H9 (cell line): Measurements from ENCODE around the gene CYP27C1. TPM values are rescaled to one million over a fixed set of nuclear protein-coding genes. Genes with fewer than 3 reads are reported as not detected.
A peak's percentile ranks its signal among the peaks of the same experiment; 100 is the strongest.

Experiments used
- DNase-seq: peaks from one replicate; pipeline ENCODE4 v3.0.0-alpha.2; 2017
- H2AFZ ChIP-seq: one replicate; pipeline ENCODE4 v1.6.1; 2013; ENCODE audit warnings: mild to moderate bottlenecking, low read length, control low read depth, moderate library complexity
- H2AK5ac ChIP-seq: 2 replicates; pipeline ENCODE4 v1.6.1; 2013; ENCODE audit warnings: low read length, control low read depth, mixed read lengths; ENCODE audit not compliant: insufficient read length
- H2BK120ac ChIP-seq: one replicate; pipeline ENCODE4 v1.6.1; 2013; ENCODE audit warnings: low read depth, mild to moderate bottlenecking, low read length, control low read depth, inconsistent platforms; ENCODE audit not compliant: poor library complexity, severe bottlenecking
- H2BK12ac ChIP-seq: 2 replicates; pipeline ENCODE4 v1.6.1; 2013; ENCODE audit warnings: low read length, control low read depth, mixed read lengths, low read depth; ENCODE audit not compliant: insufficient read length
- H2BK15ac ChIP-seq: 2 replicates; pipeline ENCODE4 v1.6.1; 2013; ENCODE audit warnings: low read depth, low read length, control low read depth
- H2BK20ac ChIP-seq: one replicate; pipeline ENCODE4 v1.6.1; 2013; ENCODE audit warnings: low read depth, mild to moderate bottlenecking, low read length, control low read depth, inconsistent platforms; ENCODE audit not compliant: poor library complexity, severe bottlenecking
- H2BK5ac ChIP-seq: 2 replicates; pipeline ENCODE4 v1.6.1; 2013; ENCODE audit warnings: low read length, control low read depth, mixed read lengths; ENCODE audit not compliant: insufficient read length
- H3K14ac ChIP-seq: 2 replicates; pipeline ENCODE4 v1.6.1; 2013; ENCODE audit warnings: low read length, control low read depth; ENCODE audit not compliant: insufficient read depth
- H3K18ac ChIP-seq: 2 replicates; pipeline ENCODE4 v1.6.1; 2013; ENCODE audit warnings: low read depth, mild to moderate bottlenecking, mixed read lengths, low read length, control low read depth; ENCODE audit not compliant: insufficient read length
- H3K23ac ChIP-seq: 2 replicates; pipeline ENCODE4 v1.6.1; 2013; ENCODE audit warnings: low read length, control low read depth, mixed read lengths, low read depth; ENCODE audit not compliant: insufficient read length
- H3K23me2 ChIP-seq: 2 replicates; pipeline ENCODE4 v1.6.1; 2013; ENCODE audit warnings: low read depth, mild to moderate bottlenecking, mixed read lengths, low read length, control low read depth; ENCODE audit not compliant: insufficient read length, poor library complexity, severe bottlenecking
- H3K27ac ChIP-seq: 2 replicates; pipeline ENCODE4 v1.5.1; 2013; ENCODE audit warnings: low read length, control low read depth, mixed read lengths, low read depth; ENCODE audit not compliant: insufficient read length
- H3K27me3 ChIP-seq: 2 replicates; pipeline ENCODE4 v1.6.1; 2013; ENCODE audit warnings: low read length, control low read depth, inconsistent platforms; ENCODE audit not compliant: insufficient read depth
- H3K4ac ChIP-seq: 2 replicates; pipeline ENCODE4 v1.6.1; 2013; ENCODE audit warnings: low read depth, mild to moderate bottlenecking, control low read depth, inconsistent platforms, low read length, moderate library complexity
- H3K4me1 ChIP-seq: 2 replicates; pipeline ENCODE4 v1.6.1; 2013; ENCODE audit warnings: low read length, control low read depth, inconsistent platforms; ENCODE audit not compliant: insufficient read depth
- H3K4me2 ChIP-seq: 2 replicates; pipeline ENCODE4 v1.6.1; 2013; ENCODE audit warnings: low read length, control low read depth, mixed read lengths; ENCODE audit not compliant: insufficient read length, insufficient read depth
- H3K56ac ChIP-seq: 2 replicates; pipeline ENCODE4 v1.6.1; 2013; ENCODE audit warnings: low read depth, mild to moderate bottlenecking, mixed read lengths, low read length, control low read depth; ENCODE audit not compliant: insufficient read length
- H3K79me1 ChIP-seq: 2 replicates; pipeline ENCODE4 v1.6.1; 2013; ENCODE audit warnings: low read depth, mild to moderate bottlenecking, moderate library complexity, low read length, control low read depth, inconsistent platforms; ENCODE audit not compliant: insufficient read depth, poor library complexity, severe bottlenecking
- H3K79me2 ChIP-seq: 2 replicates; pipeline ENCODE4 v1.6.1; 2013; ENCODE audit warnings: low read length, control low read depth, inconsistent platforms; ENCODE audit not compliant: insufficient read depth
- H3K9ac ChIP-seq: 2 replicates; pipeline ENCODE4 v1.6.1; 2013; ENCODE audit warnings: low read length, control low read depth, mixed read lengths; ENCODE audit not compliant: insufficient read length; ENCODE audit errors: extremely low read depth
- H3K9me3 ChIP-seq: one replicate; pipeline ENCODE4 v1.6.1; 2013; ENCODE audit warnings: low read depth, low read length, inconsistent platforms; ENCODE audit not compliant: control insufficient read depth
- H3T11ph ChIP-seq: one replicate; pipeline ENCODE4 v1.6.1; 2013; ENCODE audit warnings: mild to moderate bottlenecking, low read length, control low read depth, inconsistent platforms
- H4K20me1 ChIP-seq: one replicate; pipeline ENCODE4 v1.6.1; 2013; ENCODE audit not compliant: control insufficient read depth, insufficient read length, insufficient read depth
- H4K5ac ChIP-seq: 2 replicates; pipeline ENCODE4 v1.6.1; 2013; ENCODE audit warnings: low read depth, mild to moderate bottlenecking, mixed read lengths, low read length, control low read depth; ENCODE audit not compliant: insufficient read length
- H4K8ac ChIP-seq: replicated peaks from 2 replicates; pipeline ENCODE4 v1.6.1; 2013; ENCODE audit warnings: low read length, control low read depth, mixed read lengths, low read depth; ENCODE audit not compliant: insufficient read length
- H4K91ac ChIP-seq: 2 replicates; pipeline ENCODE4 v1.6.1; 2013; ENCODE audit warnings: low read depth, mild to moderate bottlenecking, moderate library complexity, mixed read lengths, low read length, control low read depth; ENCODE audit not compliant: insufficient read length
- H3K27ac Mint-ChIP-seq, 3 experiments: 2 replicates in 2 of 3; 3 replicates in 1 of 3; pipeline ENCODE4 v1.8.0; 2020 to 2021; ENCODE audit warnings: mixed read lengths in 3 of 3, mild to moderate bottlenecking in 1 of 3, moderate library complexity in 1 of 3
- H3K27me3 Mint-ChIP-seq: 2 replicates; pipeline ENCODE4 v1.8.0; 2021; ENCODE audit warnings: low read depth, mild to moderate bottlenecking, moderate library complexity, mixed read lengths
- H3K36me3 Mint-ChIP-seq, 3 experiments: 2 replicates in 2 of 3; 3 replicates in 1 of 3; pipeline ENCODE4 v1.8.0; 2020 to 2021; ENCODE audit warnings: low read depth in 3 of 3, mixed read lengths in 3 of 3; ENCODE audit not compliant: insufficient read depth in 1 of 3
- H3K4me1 Mint-ChIP-seq, 2 experiments: 2 replicates each; pipeline ENCODE4 v1.8.0; 2020; ENCODE audit warnings: mixed read lengths in 2 of 2
- H3K4me3 Mint-ChIP-seq, 2 experiments: 2 replicates in 1 of 2; 3 replicates in 1 of 2; pipeline ENCODE4 v1.8.0; 2020 to 2021; ENCODE audit warnings: mild to moderate bottlenecking in 2 of 2, mixed read lengths in 2 of 2, moderate library complexity in 1 of 2
- H3K9me3 Mint-ChIP-seq, 2 experiments: 2 replicates in 1 of 2; 3 replicates in 1 of 2; pipeline ENCODE4 v1.8.0; 2020; ENCODE audit warnings: mild to moderate bottlenecking in 2 of 2, mixed read lengths in 2 of 2, moderate library complexity in 1 of 2
- WGBS: extraction: QIAGEN DNeasy Blood & Tissue Kit; methylation state at CpG from one replicate; pipeline ENCODE4 v1.1.7; 2013; ENCODE audit warnings: missing lambda C conversion rate, low lambda C conversion rate, mixed read lengths; ENCODE audit not compliant: insufficient read length; ENCODE audit errors: extremely low coverage; 5-methylcytosine and 5-hydroxymethylcytosine counted together
- total RNA-seq: library from RNA; stranded (reverse); gene quantifications from 2 replicates; pipeline ENCODE4 v1.2.1, GENCODE V29; 2021
- TF ChIP-seq, protein P1 (sequence below): fragments of 200-600 bp; sonication (generic); conservative IDR thresholded peaks from 3 replicates; pipeline ENCODE4 v1.8.0; 2021; ENCODE audit warnings: antibody characterized with exemption, mild to moderate bottlenecking

CYP27C1 gene
- total RNA-seq, 1 experiment from 2014 or later: 2.3 TPM

DNA sequence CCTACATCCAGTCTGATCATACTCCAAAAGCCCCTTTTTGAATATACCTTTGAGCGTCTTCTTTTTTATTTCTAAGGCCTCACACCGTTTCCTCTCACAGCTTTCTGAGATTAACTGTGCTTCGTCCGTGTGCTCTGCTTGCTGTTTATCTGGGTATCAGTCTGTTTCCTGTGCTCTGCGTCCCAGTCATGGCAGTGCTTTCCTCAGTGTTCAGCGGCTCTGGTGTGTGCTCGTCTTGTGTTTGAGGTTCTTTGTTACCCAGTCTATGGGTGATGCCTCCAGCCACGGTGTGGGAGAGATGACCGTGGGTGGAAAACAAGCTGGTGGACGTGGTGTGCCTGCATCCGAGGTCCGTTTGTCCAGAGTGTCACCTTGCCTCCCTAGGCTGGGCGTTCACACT lies 79.6 kb downstream of the CYP27C1 start:
- no peaks in the 10 kb centered on the region for H3K36me3 Mint-ChIP-seq
- peaks cover 3% of the 10 kb centered on the region in 2 experiments; a peak in 3 of 5 replicates for H3K9me3 Mint-ChIP-seq
- H3T11ph ChIP-seq: no peak overlapping the region
- no peak overlapping the region for H2BK20ac ChIP-seq
- no peak overlapping the region for H3K18ac ChIP-seq
- TF ChIP-seq, protein P1, sequence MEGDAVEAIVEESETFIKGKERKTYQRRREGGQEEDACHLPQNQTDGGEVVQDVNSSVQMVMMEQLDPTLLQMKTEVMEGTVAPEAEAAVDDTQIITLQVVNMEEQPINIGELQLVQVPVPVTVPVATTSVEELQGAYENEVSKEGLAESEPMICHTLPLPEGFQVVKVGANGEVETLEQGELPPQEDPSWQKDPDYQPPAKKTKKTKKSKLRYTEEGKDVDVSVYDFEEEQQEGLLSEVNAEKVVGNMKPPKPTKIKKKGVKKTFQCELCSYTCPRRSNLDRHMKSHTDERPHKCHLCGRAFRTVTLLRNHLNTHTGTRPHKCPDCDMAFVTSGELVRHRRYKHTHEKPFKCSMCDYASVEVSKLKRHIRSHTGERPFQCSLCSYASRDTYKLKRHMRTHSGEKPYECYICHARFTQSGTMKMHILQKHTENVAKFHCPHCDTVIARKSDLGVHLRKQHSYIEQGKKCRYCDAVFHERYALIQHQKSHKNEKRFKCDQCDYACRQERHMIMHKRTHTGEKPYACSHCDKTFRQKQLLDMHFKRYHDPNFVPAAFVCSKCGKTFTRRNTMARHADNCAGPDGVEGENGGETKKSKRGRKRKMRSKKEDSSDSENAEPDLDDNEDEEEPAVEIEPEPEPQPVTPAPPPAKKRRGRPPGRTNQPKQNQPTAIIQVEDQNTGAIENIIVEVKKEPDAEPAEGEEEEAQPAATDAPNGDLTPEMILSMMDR: no peak
- no peak overlapping the region for H3K4ac ChIP-seq
- H4K20me1 ChIP-seq: no peaks in the 10 kb centered on the region
- H4K91ac ChIP-seq: no peak overlapping the region
- no peak overlapping the region for H3K27ac ChIP-seq
- no peak overlapping the region for H2BK5ac ChIP-seq
- H2AK5ac ChIP-seq: no peak overlapping the region
- H3K4me3 Mint-ChIP-seq: no peak overlapping the region
- H3K56ac ChIP-seq: no peak overlapping the region
- WGBS: no CpG with 5 or more reads among the region's 13 CpGs
- H2BK15ac ChIP-seq: no peak overlapping the region
- no peak overlapping the region for H2AFZ ChIP-seq
- no peaks in the 10 kb centered on the region for H3K79me1 ChIP-seq
- DNase-seq: no peak
- H4K5ac ChIP-seq: no peak overlapping the region
- H4K8ac ChIP-seq: peak overlapping the region; percentile 40
- H3K4me1 Mint-ChIP-seq: no peaks in the 10 kb centered on the region
- H3K79me2 ChIP-seq: no peaks in the 10 kb centered on the region
- H3K23me2 ChIP-seq: no peaks in the 10 kb centered on the region
- H3K4me1 ChIP-seq: no peaks in the 10 kb centered on the region
- H3K27me3 ChIP-seq: no peaks in the 10 kb centered on the region
- H3K9ac ChIP-seq: no peak overlapping the region
- H2BK12ac ChIP-seq: no peak overlapping the region
- no peak overlapping the region for H3K14ac ChIP-seq
- no peak overlapping the region for H3K23ac ChIP-seq
- H3K27ac Mint-ChIP-seq: no peak overlapping the region
- H3K9me3 ChIP-seq: no peaks in the 10 kb centered on the region
- H3K4me2 ChIP-seq: no peak overlapping the region
- no peak overlapping the region for H2BK120ac ChIP-seq
- H3K27me3 Mint-ChIP-seq: peaks cover 1% of the 10 kb centered on the region
